ENCODE results near the gene EPM2A. TPM values are rescaled to one million over a fixed set of nuclear protein-coding genes. Genes with fewer than 3 reads are reported as not detected.

EPM2A gene
- total RNA-seq, 1 experiment from 2014 or later = 6.4 TPM

DNA sequence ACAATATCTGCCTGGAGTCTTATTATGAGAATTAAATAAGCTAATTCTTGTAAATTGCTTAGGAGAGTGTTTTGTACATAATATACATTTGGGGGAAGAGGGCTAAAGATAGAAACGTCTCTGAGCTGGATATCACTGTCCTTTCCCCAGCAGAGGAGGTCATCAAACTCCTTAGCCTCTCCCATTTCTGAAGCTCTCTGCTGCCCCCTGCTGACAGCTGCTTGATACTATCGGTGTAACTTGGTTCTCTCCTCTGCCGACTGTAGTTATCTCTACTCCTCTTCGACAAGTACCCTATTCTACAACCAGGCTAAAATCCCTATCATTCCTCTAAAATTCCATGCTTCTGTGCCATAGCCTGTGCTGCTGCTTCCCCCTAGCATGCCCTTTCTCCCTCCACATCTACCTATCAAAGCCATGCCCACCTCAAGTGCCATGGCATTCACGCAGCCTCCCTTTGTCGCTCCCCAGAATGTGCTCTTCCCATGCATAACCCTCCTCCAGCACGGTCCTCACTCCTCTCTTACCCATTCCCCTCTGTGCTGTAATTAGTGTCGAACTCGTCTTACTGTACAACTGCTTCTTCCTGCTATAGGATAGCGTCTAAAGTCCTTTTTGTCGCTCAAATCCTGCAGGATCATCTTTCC is 101.2 kb downstream of the EPM2A start:
- Histone ChIP-seq H2AFZ (ENCODE audit: low read depth, low read length, poor library complexity, severe bottlenecking) (no peak overlapping the region), H3K9me2 (ENCODE audit: insufficient read depth) (no peaks in the 10 kb centered on the region), H3K27me3 (ENCODE audit: insufficient read depth, low read length) (no peaks in the 10 kb centered on the region), H3K79me2 (ENCODE audit: insufficient read depth, low read length) (no peaks in the 10 kb centered on the region), H3K36me3 (ENCODE audit: control insufficient read depth in 1 of 2, insufficient read depth in 2 of 2, low read length in 2 of 2) (no peaks in the 10 kb centered on the region), H3K9me3 (ENCODE audit: control insufficient read depth in 1 of 2, insufficient read depth in 1 of 2, low read depth in 1 of 2, low read length in 2 of 2) (no peaks in the 10 kb centered on the region), H3K4me2 (ENCODE audit: low read length) (no peak overlapping the region), H3K27ac (ENCODE audit: low read depth, low read length) (no peak overlapping the region), H3K4me1 (ENCODE audit: control insufficient read depth in 1 of 2, insufficient read depth in 2 of 2, low read length in 2 of 2) (no peaks in the 10 kb centered on the region), H3K4me3 (replicated peaks in 1 of 2; ENCODE audit: low read depth in 1 of 2, low read length in 2 of 2) (no peak overlapping the region), H3K9ac (ENCODE audit: low read length) (no peak overlapping the region), H4K20me1 (ENCODE audit: insufficient read depth) (no peaks in the 10 kb centered on the region)
- ATAC-seq (peak; percentile 98), DNase-seq (ENCODE audit: low read depth, low spot score) (peak; percentile 75)
- ChIA-PET RAD21 (ENCODE audit: low non-redundant PET in 1 of 2, low total read pairs in 2 of 2, uncharacterized antibody in 2 of 2, unreplicated experiment in 2 of 2) (interaction anchor here in 1 of 2 experiments (1.1 kb wide), 1 partner anchor 151 kb away, joined by 4 read pairs; no protein-coding TSS in a partner anchor), POLR2A (no interaction called here), CTCF (interaction anchor here (1.1 to 2.8 kb wide), 11 partner anchors 9 to 1049 kb away, joined by 3 to 19 read pairs (median 4); no protein-coding TSS in a partner anchor)
- no TSS peak for BruUV-seq (replicated peaks)
- intact Hi-C loops (cut with micrococcal nuclease) = loop anchor here (1.0 to 10.0 kb wide), 5 partner anchors 419 to 1527 kb away; no protein-coding TSS in a partner anchor
- TF ChIP-seq EZH2 (IDR thresholded peaks at IDR 0.05) (no peak), RAD21 (IDR thresholded peaks at IDR 0.05; ENCODE audit: low read depth) (peak; percentile 90), CEBPB (IDR thresholded peaks at IDR 0.05; ENCODE audit: low read depth) (no peak), SP1 (IDR thresholded peaks at IDR 0.05; ENCODE audit: low read depth) (no peak), ZNF274 (IDR thresholded peaks at IDR 0.05; ENCODE audit: low read depth, low read length) (no peak), SIN3A (IDR thresholded peaks at IDR 0.05; ENCODE audit: low read depth) (no peak), EGR1 (IDR thresholded peaks at IDR 0.05; ENCODE audit: low read depth) (no peak), YY1 (IDR thresholded peaks at IDR 0.05; ENCODE audit: extremely low read depth, insufficient replicate concordance, low read depth, low read length) (no peak), JUND (IDR thresholded peaks at IDR 0.05) (no peak), POLR2A (IDR thresholded peaks at IDR 0.05; ENCODE audit: borderline replicate concordance, extremely low read depth, insufficient read depth, insufficient read length) (no peak), TCF7L2 (IDR thresholded peaks at IDR 0.05; ENCODE audit: borderline replicate concordance, extremely low read depth, insufficient read depth, insufficient read length) (no peak)
- TF ChIP-seq, protein P1, sequence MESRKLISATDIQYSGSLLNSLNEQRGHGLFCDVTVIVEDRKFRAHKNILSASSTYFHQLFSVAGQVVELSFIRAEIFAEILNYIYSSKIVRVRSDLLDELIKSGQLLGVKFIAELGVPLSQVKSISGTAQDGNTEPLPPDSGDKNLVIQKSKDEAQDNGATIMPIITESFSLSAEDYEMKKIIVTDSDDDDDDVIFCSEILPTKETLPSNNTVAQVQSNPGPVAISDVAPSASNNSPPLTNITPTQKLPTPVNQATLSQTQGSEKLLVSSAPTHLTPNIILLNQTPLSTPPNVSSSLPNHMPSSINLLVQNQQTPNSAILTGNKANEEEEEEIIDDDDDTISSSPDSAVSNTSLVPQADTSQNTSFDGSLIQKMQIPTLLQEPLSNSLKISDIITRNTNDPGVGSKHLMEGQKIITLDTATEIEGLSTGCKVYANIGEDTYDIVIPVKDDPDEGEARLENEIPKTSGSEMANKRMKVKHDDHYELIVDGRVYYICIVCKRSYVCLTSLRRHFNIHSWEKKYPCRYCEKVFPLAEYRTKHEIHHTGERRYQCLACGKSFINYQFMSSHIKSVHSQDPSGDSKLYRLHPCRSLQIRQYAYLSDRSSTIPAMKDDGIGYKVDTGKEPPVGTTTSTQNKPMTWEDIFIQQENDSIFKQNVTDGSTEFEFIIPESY (IDR thresholded peaks at IDR 0.05; ENCODE audit: extremely low read depth, insufficient replicate concordance, low read length) = no peak
- TF ChIP-seq, protein P2, sequence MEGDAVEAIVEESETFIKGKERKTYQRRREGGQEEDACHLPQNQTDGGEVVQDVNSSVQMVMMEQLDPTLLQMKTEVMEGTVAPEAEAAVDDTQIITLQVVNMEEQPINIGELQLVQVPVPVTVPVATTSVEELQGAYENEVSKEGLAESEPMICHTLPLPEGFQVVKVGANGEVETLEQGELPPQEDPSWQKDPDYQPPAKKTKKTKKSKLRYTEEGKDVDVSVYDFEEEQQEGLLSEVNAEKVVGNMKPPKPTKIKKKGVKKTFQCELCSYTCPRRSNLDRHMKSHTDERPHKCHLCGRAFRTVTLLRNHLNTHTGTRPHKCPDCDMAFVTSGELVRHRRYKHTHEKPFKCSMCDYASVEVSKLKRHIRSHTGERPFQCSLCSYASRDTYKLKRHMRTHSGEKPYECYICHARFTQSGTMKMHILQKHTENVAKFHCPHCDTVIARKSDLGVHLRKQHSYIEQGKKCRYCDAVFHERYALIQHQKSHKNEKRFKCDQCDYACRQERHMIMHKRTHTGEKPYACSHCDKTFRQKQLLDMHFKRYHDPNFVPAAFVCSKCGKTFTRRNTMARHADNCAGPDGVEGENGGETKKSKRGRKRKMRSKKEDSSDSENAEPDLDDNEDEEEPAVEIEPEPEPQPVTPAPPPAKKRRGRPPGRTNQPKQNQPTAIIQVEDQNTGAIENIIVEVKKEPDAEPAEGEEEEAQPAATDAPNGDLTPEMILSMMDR (IDR thresholded peaks at IDR 0.05 in 2 of 3, conservative IDR thresholded peaks at IDR 0.05 in 1 of 3; ENCODE audit: borderline replicate concordance in 1 of 3, insufficient read depth in 1 of 3, low read depth in 2 of 3, low read length in 2 of 3) = peak; percentile 46 to 80 (median 78); a peak in 5 of 6 replicates
- TF ChIP-seq, protein P3, sequence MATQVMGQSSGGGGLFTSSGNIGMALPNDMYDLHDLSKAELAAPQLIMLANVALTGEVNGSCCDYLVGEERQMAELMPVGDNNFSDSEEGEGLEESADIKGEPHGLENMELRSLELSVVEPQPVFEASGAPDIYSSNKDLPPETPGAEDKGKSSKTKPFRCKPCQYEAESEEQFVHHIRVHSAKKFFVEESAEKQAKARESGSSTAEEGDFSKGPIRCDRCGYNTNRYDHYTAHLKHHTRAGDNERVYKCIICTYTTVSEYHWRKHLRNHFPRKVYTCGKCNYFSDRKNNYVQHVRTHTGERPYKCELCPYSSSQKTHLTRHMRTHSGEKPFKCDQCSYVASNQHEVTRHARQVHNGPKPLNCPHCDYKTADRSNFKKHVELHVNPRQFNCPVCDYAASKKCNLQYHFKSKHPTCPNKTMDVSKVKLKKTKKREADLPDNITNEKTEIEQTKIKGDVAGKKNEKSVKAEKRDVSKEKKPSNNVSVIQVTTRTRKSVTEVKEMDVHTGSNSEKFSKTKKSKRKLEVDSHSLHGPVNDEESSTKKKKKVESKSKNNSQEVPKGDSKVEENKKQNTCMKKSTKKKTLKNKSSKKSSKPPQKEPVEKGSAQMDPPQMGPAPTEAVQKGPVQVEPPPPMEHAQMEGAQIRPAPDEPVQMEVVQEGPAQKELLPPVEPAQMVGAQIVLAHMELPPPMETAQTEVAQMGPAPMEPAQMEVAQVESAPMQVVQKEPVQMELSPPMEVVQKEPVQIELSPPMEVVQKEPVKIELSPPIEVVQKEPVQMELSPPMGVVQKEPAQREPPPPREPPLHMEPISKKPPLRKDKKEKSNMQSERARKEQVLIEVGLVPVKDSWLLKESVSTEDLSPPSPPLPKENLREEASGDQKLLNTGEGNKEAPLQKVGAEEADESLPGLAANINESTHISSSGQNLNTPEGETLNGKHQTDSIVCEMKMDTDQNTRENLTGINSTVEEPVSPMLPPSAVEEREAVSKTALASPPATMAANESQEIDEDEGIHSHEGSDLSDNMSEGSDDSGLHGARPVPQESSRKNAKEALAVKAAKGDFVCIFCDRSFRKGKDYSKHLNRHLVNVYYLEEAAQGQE (IDR thresholded peaks at IDR 0.05; ENCODE audit: low read depth) = no peak
